ENCODE results near the gene NNAT.

NNAT gene

DNA sequence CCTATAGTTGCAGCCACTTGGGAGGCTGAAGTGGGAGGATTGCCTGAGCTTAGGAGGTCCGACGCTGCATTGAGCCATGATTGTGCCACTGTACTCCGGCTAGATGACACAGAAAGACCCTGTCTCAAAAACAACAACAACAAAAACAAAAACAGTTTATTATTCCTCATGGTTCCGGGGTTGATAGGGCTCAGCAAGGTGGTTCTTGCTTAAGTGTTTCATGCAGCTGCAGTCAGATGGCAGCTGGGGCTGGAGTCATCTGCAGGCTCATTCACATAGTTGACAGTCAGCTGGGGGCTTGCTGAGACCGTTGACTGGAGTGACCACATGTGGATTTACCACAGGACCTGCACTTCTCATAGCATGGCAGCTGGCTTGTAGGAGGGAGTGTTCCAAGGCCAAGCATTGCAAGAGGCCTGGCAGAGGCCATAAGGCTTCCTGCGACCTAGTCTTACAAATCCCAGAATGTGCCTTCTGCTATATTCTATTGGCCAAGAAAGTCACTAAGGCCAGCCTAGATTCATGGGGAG is 28.9 kb upstream of the NNAT start:
- no peak overlapping the region for H3K4me3 ChIP-seq (ENCODE audit: low read depth, low read length)
- DNase-seq (ENCODE audit: low read depth): no peak
- TF ChIP-seq, protein P1, sequence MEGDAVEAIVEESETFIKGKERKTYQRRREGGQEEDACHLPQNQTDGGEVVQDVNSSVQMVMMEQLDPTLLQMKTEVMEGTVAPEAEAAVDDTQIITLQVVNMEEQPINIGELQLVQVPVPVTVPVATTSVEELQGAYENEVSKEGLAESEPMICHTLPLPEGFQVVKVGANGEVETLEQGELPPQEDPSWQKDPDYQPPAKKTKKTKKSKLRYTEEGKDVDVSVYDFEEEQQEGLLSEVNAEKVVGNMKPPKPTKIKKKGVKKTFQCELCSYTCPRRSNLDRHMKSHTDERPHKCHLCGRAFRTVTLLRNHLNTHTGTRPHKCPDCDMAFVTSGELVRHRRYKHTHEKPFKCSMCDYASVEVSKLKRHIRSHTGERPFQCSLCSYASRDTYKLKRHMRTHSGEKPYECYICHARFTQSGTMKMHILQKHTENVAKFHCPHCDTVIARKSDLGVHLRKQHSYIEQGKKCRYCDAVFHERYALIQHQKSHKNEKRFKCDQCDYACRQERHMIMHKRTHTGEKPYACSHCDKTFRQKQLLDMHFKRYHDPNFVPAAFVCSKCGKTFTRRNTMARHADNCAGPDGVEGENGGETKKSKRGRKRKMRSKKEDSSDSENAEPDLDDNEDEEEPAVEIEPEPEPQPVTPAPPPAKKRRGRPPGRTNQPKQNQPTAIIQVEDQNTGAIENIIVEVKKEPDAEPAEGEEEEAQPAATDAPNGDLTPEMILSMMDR (IDR thresholded peaks at IDR 0.05; ENCODE audit: control insufficient read depth, extremely low read depth, insufficient read depth): no peak

DNA sequence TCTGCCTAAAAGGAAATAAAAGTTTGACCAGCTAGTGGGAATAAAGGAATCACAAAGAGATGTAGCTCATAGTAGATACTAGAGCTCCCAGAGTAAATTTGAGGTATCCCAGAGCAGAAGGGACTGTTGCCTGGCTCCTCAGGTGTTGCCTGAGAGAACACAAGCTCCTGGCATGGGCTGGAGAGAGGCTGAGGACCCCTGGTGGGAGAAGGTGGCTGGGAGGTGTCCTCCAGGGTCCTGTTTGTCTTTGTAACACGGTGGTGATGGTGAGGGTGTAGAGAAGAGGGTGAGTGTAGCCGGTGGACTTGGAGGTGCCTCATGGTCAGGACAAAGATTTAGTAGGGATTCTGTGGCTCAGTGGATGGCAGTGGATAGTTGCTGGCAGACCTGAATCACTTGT is 28.1 kb upstream of the NNAT start:
- TF ChIP-seq, protein P1 (IDR thresholded peaks at IDR 0.05; ENCODE audit: control insufficient read depth, extremely low read depth, insufficient read depth): no peak
- DNase-seq (ENCODE audit: low read depth): no peak
- H3K4me3 ChIP-seq (ENCODE audit: low read depth, low read length): no peak overlapping the region

DNA sequence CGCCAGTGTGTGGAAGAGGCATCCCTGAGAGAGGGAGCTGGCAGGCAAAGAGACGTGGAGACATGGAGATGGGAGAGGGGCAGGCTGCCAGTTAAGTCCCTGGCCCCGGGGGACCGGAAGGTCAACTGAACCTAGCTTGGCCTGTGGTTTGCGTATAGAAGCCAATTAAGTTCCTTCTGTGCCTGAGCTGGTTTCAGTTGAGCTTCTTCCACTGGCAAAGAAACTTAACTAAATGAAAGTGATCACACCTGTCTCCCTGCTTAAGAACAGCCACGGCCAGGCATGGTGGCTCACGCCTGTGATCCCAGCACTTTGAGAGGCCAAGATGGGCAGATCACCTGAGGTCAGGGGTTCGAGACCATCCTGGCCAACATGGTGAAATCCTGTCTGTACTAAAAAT is 26.7 kb upstream of the NNAT start:
- TF ChIP-seq, protein P1 (IDR thresholded peaks at IDR 0.05; ENCODE audit: control insufficient read depth, extremely low read depth, insufficient read depth): no peak
- no peak for DNase-seq (ENCODE audit: low read depth)
- no peak overlapping the region for H3K4me3 ChIP-seq (ENCODE audit: low read depth, low read length)

DNA sequence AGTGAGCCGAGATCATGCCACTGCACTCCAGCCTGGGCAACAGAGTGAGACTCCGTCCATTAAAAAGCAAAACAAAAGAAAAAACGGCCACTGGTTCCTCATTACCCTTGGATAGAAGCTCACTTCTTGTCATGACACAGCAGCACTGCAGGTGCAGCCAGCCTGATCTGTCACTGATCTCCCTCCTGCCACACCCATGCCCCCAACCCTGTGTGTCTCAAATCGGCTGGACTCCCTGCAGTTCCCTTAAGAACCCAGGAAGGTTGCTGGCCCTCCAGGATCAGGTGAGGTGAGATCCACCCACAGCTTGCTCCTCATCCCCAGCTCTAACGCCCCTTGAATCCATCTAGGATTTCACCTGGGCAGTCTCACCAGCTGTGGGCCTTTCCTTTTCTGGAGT is 26.3 kb upstream of the NNAT start:
- TF ChIP-seq, protein P1 (IDR thresholded peaks at IDR 0.05; ENCODE audit: control insufficient read depth, extremely low read depth, insufficient read depth): no peak
- DNase-seq (ENCODE audit: low read depth): no peak
- H3K4me3 ChIP-seq (ENCODE audit: low read depth, low read length): no peak overlapping the region

DNA sequence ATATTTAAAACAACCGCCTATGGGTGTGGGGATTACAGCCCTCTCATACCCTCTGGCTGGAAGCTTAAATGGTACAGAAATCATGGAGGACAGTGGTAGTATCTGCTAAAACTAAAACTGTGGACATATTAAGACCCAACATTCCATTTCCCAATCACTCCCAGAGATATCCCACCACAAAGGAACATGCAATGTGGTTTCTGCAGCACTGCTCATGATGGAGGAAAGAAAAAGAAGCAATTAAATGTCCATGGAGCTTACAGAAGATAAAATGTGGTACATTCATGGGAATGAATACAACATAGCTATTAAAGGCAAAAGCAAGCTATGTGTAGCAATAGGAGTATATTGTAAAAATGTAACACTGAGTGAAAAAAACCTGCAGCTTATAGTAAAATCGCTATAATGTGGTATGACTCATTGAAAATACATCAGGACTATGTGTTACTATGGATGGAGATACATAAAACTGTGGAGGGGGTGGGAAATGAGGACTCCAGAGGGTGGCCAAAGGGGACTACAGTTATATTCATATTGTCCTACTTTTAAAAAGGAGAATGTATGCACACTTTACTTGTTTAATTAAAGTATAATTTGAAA is 22.9 kb upstream of the NNAT start:
- no peak for DNase-seq (ENCODE audit: low read depth)
- TF ChIP-seq, protein P1 (IDR thresholded peaks at IDR 0.05; ENCODE audit: control insufficient read depth, extremely low read depth, insufficient read depth): no peak
- no peak overlapping the region for H3K4me3 ChIP-seq (ENCODE audit: low read depth, low read length)

DNA sequence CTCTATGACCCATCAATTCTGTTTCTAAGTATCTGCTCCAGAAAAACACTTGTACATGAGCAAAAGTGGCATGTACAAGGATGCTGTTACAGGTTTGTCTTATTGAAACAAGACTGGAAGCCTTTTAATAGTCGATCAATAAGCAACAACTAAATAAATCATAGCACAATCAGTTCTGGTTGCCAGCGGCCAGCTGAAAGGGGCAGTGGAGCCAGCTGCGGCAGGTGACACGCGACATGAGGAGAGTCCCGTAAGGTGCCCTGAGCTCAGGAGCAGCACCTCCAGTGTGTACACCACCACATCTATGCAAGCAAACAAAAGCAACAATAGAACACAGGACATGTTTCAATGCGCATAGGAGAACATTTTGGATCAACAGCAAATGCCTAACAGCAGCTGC is 20.7 kb upstream of the NNAT start:
- H3K4me3 ChIP-seq (ENCODE audit: low read depth, low read length): no peak overlapping the region
- no peak for DNase-seq (ENCODE audit: low read depth)
- TF ChIP-seq, protein P1 (IDR thresholded peaks at IDR 0.05; ENCODE audit: control insufficient read depth, extremely low read depth, insufficient read depth): no peak

DNA sequence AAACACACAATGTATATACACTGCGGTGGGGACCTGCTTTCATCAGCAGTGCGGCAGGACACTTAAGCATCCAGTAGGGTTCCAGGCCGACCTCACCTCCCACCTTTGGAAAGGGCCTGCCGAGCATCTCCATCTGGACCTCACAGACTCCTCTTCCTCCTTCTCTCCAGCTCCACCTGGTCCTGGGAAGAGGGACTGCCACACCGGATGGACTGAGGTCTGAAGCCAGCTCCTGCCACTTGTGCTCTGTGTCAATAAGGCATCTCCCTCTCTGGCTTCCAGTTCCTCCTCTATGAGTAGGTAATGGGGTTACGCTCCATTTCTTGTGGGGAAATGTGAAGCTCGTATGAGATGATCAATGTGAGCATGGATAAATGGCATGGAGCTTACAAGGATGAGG is 19.1 kb upstream of the NNAT start:
- DNase-seq (ENCODE audit: low read depth): no peak
- no peak overlapping the region for H3K4me3 ChIP-seq (ENCODE audit: low read depth, low read length)
- TF ChIP-seq, protein P1 (IDR thresholded peaks at IDR 0.05; ENCODE audit: control insufficient read depth, extremely low read depth, insufficient read depth): no peak

All from LNCaP clone FGC (cell line).